ENCODE results near the gene LGR5. TPM values are rescaled to one million over a fixed set of nuclear protein-coding genes. Genes with fewer than 3 reads are reported as not detected.

The LGR5 gene
- total and polyA plus RNA-seq, 10 of the 15 experiments (the other 5 are each of a cell fraction or from before 2014, with no cell fraction given), result 2.1 TPM; not detected in 9

GRCh38 chr12:71447691-71448132 lies 8.1 kb downstream of the LGR5 start:
- SMC1A ChIA-PET (ENCODE audit: uncharacterized antibody, unreplicated experiment), result no interaction called here
- no peak for DNase-seq (ENCODE audit: low read depth, low spot score)
- Histone ChIP-seq H3K4me3 (no peak overlapping the region), H3K36me3 (ENCODE audit: control insufficient read depth in 2 of 2, insufficient read depth in 2 of 2, low read length in 1 of 2) (no peaks in the 10 kb centered on the region), H3K27me3 (replicated peaks in 1 of 2; ENCODE audit: control insufficient read depth in 2 of 2, insufficient read depth in 2 of 2, low read length in 1 of 2) (no peaks in the 10 kb centered on the region; a peak in 1 of 4 replicates), H3K9ac (ENCODE audit: control insufficient read depth, insufficient read depth, low read length) (no peak overlapping the region), H3K9me3 (replicated peaks; ENCODE audit: control insufficient read depth, insufficient read depth, low read length) (no peaks in the 10 kb centered on the region), H4K20me1 (ENCODE audit: control insufficient read depth, insufficient read depth) (no peaks in the 10 kb centered on the region), H2AFZ (ENCODE audit: control insufficient read depth, low read depth, low read length) (no peak overlapping the region), H3K4me2 (ENCODE audit: control insufficient read depth, insufficient read depth) (no peak overlapping the region), H3K27ac (ENCODE audit: control insufficient read depth, insufficient read depth) (no peak overlapping the region), H3K4me1 (ENCODE audit: control insufficient read depth, insufficient read depth, low read length) (no peaks in the 10 kb centered on the region), H3K79me2 (ENCODE audit: control insufficient read depth, insufficient read depth, low read length) (no peaks in the 10 kb centered on the region)
- POLR2A ChIA-PET, result no interaction called here
- no TSS peak for BruUV-seq (replicated peaks)
- FAIRE-seq, result no peak
- CTCF ChIA-PET, result no interaction called here
- TF ChIP-seq POLR2AphosphoS2 (IDR thresholded peaks at IDR 0.05; ENCODE audit: low read depth, low read length), result no peak
- no peak for TF ChIP-seq DPF2 (IDR thresholded peaks at IDR 0.05)
- TF ChIP-seq ATF7 (IDR thresholded peaks at IDR 0.05; ENCODE audit: low read depth), result no peak
- no peak for TF ChIP-seq PKNOX1 (IDR thresholded peaks at IDR 0.05)
- no peak for ATAC-seq
- RAD21 ChIA-PET (ENCODE audit: unreplicated experiment), result no interaction called here
- 27% methylated on average over 8 of the region's 9 CpGs for WGBS (ENCODE audit: insufficient coverage, insufficient replicate concordance, low lambda C conversion rate, missing lambda C conversion rate)
- intact Hi-C loops (cut with micrococcal nuclease; ENCODE audit: unreplicated experiment), result no loop called here
- in situ Hi-C loops (cut with MboI), result no loop called here

DNA sequence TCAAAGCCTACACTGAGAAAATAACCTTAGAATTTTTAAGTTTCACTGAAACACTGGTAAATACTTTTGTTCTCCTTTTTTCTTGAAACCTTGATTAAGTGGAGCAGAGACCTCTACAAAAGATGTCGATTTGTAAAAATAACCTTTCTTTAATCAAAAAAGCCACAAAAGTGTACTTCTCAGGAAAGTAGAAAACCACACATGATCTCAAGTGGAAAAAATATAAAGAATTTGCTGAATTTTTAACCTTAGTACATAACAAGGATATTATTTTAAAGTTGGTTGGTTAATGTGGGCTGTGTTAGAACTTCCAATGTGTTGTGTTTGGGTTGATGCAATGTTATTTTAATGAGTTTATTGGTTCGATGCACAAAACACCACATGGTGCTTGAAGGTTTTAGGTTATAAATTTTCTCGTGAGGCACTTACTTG lies 8.6 kb downstream of the LGR5 start:
- no peaks in the 10 kb centered on the region for H3K79me2 ChIP-seq (ENCODE audit: control insufficient read depth, insufficient read depth, low read length)
- H3K9ac ChIP-seq (ENCODE audit: control insufficient read depth, insufficient read depth, low read length), result no peak overlapping the region
- intact Hi-C loops (cut with micrococcal nuclease; ENCODE audit: unreplicated experiment) (no loop called here), in situ Hi-C loops (cut with MboI) (no loop called here)
- TF ChIP-seq BRCA1 (IDR thresholded peaks at IDR 0.05; ENCODE audit: low read depth, low read length), result no peak
- TF ChIP-seq STAT3 (IDR thresholded peaks at IDR 0.05; ENCODE audit: low read depth, low read length), result no peak
- TF ChIP-seq, protein P1, sequence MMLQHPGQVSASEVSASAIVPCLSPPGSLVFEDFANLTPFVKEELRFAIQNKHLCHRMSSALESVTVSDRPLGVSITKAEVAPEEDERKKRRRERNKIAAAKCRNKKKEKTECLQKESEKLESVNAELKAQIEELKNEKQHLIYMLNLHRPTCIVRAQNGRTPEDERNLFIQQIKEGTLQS (IDR thresholded peaks at IDR 0.05; ENCODE audit: borderline replicate concordance, extremely low read depth, low read depth, low read length), result no peak
- TF ChIP-seq ZNF687 (IDR thresholded peaks at IDR 0.05), result no peak
- TF ChIP-seq MXI1 (IDR thresholded peaks at IDR 0.05; ENCODE audit: low read depth, low read length), result no peak
- no peak for TF ChIP-seq ZNF274 (IDR thresholded peaks at IDR 0.05; ENCODE audit: insufficient read depth, insufficient read length)
- WGBS (ENCODE audit: insufficient coverage, insufficient replicate concordance, low lambda C conversion rate, missing lambda C conversion rate), result 4% methylated on average over 3 of the region's 3 CpGs
- no peak overlapping the region for H3K27ac ChIP-seq (ENCODE audit: control insufficient read depth, insufficient read depth)
- ChIA-PET CTCF (no interaction called here), SMC1A (ENCODE audit: uncharacterized antibody, unreplicated experiment) (no interaction called here), RAD21 (ENCODE audit: unreplicated experiment) (no interaction called here), POLR2A (no interaction called here)
- H2AFZ ChIP-seq (ENCODE audit: control insufficient read depth, low read depth, low read length), result no peak overlapping the region
- no peaks in the 10 kb centered on the region for H4K20me1 ChIP-seq (ENCODE audit: control insufficient read depth, insufficient read depth)
- no peak overlapping the region for H3K4me3 ChIP-seq
- H3K36me3 ChIP-seq (ENCODE audit: control insufficient read depth in 2 of 2, insufficient read depth in 2 of 2, low read length in 1 of 2), result no peaks in the 10 kb centered on the region
- H3K9me3 ChIP-seq (replicated peaks; ENCODE audit: control insufficient read depth, insufficient read depth, low read length), result no peaks in the 10 kb centered on the region
- H3K4me2 ChIP-seq (ENCODE audit: control insufficient read depth, insufficient read depth), result no peak overlapping the region
- ATAC-seq, result no peak
- FAIRE-seq, result no peak
- no peaks in the 10 kb centered on the region; a peak in 1 of 4 replicates for H3K27me3 ChIP-seq (replicated peaks in 1 of 2; ENCODE audit: control insufficient read depth in 2 of 2, insufficient read depth in 2 of 2, low read length in 1 of 2)
- DNase-seq (ENCODE audit: low read depth, low spot score), result no peak
- no TSS peak for BruUV-seq (replicated peaks)
- H3K4me1 ChIP-seq (ENCODE audit: control insufficient read depth, insufficient read depth, low read length), result no peaks in the 10 kb centered on the region

Data from GM12878 (cell line).